GM12865 (cell line): ENCODE results near the gene WASF3.

ENCODE experiments used
- DNase-seq: peaks from one replicate; pipeline ENCODE4 v3.0.0; 2010; ENCODE audit warnings: low read depth
- H3K4me3 ChIP-seq: 2 replicates; pipeline ENCODE4 v1.5.1; 2011; ENCODE audit warnings: mild to moderate bottlenecking, low read depth, low read length, control low read depth
- CTCF ChIP-seq: IDR thresholded peaks from 2 replicates; pipeline ENCODE4 v1.5.1; 2011; ENCODE audit warnings: low read length, control low read depth, low read depth, inconsistent platforms; ENCODE audit not compliant: insufficient read depth; ENCODE audit errors: missing control alignments

Gene WASF3

GRCh38 chr13:26618726-26619125 is 61.2 kb downstream of the WASF3 start:
- TF ChIP-seq CTCF = no peak

GRCh38 chr13:26619358-26619757 is 61.9 kb downstream of the WASF3 start:
- no peak for DNase-seq
- no peak for TF ChIP-seq CTCF
- H3K4me3 ChIP-seq = no peak overlapping the region

More at GRCh38 chr13:26618726-26619125, 61.2 kb downstream of the WASF3 start:
- no peak overlapping the region for H3K4me3 ChIP-seq
- no peak for DNase-seq

GRCh38 chr13:26621731-26622401 is 64.4 kb downstream of the WASF3 start:
- no peak for DNase-seq
- no peak for TF ChIP-seq CTCF
- no peak overlapping the region for H3K4me3 ChIP-seq

- DNase-seq = no peak
- H3K4me3 ChIP-seq = no peak overlapping the region
- no peak for TF ChIP-seq CTCF
These were observed 65.6 kb downstream of the WASF3 start for GRCh38 chr13:26623125-26623524.

GRCh38 chr13:26624572-26624971 is 67.1 kb downstream of the WASF3 start:
- no peak for TF ChIP-seq CTCF
- H3K4me3 ChIP-seq = no peak overlapping the region
- DNase-seq = no peak

GRCh38 chr13:26626271-26626670 is 68.8 kb downstream of the WASF3 start:
- no peak overlapping the region for H3K4me3 ChIP-seq
- no peak for TF ChIP-seq CTCF
- no peak for DNase-seq

- TF ChIP-seq CTCF = no peak
- DNase-seq = peak; percentile 13
These were observed 71.2 kb downstream of the WASF3 start for GRCh38 chr13:26628706-26629105.

More at GRCh38 chr13:26628706-26629105, 71.2 kb downstream of the WASF3 start:
- H3K4me3 ChIP-seq = no peak overlapping the region
